NCI-H1436 treated with DMSO at 0.1 percent for 48 hours (cell line): ENCODE data around the gene MAGOH.
"Not testable (repeated sequence)": the region's sequence is repeated elsewhere in the genome, so short reads cannot be mapped to it uniquely, and the experiment has no call there.

Source experiments
- DNase-seq: peaks from one replicate; lab custom pipeline; 2025; lab: John Stamatoyannopoulos, UW

MAGOH gene

DNA sequence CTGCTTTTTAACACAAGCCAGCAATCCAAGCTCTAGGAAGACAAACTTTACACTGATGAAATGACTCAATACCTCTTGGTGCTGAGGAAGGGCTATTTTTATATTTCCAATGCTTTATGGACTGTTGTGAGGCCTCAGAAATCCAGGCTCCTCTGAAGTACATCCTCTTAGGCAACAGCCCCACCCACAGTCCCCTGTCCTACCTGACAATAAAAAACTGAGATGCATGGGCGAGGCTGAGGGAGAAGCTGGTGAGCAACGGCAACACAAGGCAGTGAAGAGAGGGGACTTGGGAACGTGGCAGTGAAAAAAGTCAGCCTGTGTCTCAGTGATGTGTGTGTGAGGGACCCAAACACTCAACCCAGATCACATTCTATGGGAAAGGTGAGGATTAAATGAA lies 51.8 kb downstream of the MAGOH start:
- no peak for DNase-seq

DNA sequence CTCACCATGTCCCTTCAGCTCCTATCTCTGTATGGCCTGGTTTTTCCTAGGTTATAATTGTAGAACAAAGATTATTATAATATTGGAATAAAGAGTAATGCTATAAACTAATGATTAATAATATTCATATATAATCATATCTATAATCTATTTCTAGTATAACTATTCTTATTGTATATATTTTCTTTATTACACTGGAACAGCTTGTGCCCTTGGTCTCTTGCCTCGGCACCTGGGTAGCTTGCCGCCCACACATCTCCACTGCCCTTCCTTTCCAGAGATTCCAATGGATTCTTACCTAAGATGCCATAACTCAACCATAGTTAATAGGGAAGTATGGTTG lies 52.4 kb downstream of the MAGOH start:
- DNase-seq: not testable (repeated sequence)

DNA sequence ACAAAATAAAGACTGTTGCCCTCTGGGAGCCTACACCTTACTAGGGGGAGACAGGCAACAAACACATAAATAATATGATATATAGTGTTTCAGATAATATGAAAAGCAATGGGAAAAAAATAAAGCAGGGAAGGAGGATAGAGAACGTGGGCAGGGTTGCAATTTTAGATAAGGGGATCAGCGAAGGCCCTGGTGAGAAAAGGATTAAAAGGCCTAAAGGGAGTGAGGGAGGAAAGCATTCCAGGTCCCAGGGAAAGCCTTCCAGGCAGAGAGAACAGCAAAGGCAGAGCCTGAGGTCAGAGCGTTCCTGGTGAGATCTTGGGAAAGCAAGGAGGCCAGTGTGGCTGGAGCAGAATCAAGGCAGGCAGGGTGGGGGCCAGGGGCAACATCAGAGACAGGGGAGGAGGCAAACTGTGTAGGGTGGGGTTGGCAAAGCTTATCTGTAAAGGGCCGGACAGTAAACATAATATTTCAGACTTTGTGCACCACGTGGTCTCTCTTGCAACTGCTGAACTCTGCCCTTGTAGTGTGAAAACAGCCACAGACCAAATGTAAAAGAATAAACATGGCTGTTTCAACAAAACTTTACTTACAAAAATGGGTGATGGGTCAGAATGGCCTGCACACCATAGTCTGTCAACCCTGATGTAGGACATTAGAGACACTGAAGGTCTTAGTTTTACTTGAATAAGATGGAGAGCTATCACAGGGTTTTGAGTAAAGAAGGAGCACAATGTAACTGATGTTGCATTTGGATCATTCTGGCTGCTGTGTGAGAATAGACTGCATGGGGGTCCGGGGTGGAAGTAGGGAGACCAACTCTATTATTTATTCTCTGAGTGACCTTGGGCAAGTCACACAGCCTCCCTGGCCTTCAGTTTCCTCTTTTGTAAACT lies 55.0 kb downstream of the MAGOH start:
- no peak for DNase-seq

DNA sequence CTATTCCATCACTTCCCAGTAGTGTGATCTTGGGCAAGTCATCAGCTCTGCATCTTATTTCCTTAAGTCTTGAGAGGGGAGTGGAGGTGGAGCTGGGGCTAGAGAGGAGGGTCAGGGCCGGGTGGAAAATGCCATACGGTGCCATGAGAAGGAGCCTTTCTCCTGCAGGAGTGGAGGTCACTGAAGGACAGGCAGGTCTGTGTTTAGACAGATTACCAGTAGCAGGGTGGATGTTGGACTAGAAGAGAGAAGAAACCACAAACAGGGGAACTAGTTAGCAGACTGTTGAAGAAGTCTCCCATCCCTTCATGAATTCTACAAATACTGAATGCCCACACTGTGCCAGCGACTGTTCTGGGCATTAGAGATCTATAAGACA lies 55.6 kb downstream of the MAGOH start:
- DNase-seq: no peak

DNA sequence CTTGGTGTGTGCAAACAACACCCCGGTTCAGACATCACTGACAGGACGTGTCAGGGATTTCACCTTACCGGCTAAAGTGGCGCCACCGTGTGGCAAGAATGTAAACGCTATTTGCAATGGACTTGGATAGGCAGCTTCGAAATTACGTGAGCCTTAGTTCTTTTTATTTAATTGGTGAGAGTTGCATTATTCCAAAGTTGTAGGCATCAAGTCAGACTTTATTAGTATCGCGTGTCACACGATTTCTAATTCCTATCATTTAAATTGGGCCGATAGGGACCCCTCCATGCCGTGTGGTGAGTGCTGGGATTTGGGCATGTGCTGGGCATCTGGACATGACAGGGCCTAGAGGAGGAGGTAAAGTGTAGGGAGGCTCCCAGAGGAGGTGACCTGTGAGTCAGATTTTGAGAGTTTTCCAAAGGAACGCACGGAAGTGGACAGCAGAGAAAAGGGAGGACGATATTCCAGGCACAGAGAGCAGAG lies 56.2 kb downstream of the MAGOH start:
- DNase-seq: no peak

- no peak for DNase-seq
These were observed 57.4 kb downstream of the MAGOH start for GRCh38 chr1:53180951-53181350.

GRCh38 chr1:53180226-53180625 lies 58.1 kb downstream of the MAGOH start:
- no peak for DNase-seq
